Hindlimb muscle (tissue), 1 donor: ENCODE results near the gene CNEP1R1. TPM values are rescaled to one million over a fixed set of nuclear protein-coding genes. Genes with fewer than 3 reads are reported as not detected.
A peak's percentile ranks its signal among the peaks of the same experiment; 100 is the strongest.

ENCODE experiments used
- DNase-seq: peaks from one replicate; pipeline ENCODE4 v3.0.0-alpha.2; 2013
- polyA plus RNA-seq: library from polyadenylated mRNA; unstranded; fragments of 120-200 nt; gene quantifications from one replicate; pipeline ENCODE4 v1.2.1, GENCODE V29; 2013; ENCODE audit not compliant: insufficient read length

Gene CNEP1R1
- polyA plus RNA-seq, 1 donor: 19.3 TPM

- DNase-seq: no peak
Measured at GRCh38 chr16:50021544-50021943, 3.5 kb upstream of the CNEP1R1 start.

- DNase-seq: no peak
Measured at GRCh38 chr16:50023641-50024040, 1.4 kb upstream of the CNEP1R1 start.

- no peak for DNase-seq
Measured at GRCh38 chr16:50024207-50024606, 818 bp upstream of the CNEP1R1 start.

- no peak for DNase-seq
Measured at GRCh38 chr16:50025537-50025931, 509 bp downstream of the CNEP1R1 start.

GRCh38 chr16:50027829-50028228 is 2.8 kb downstream of the CNEP1R1 start:
- DNase-seq: no peak

- no peak for DNase-seq
Measured at GRCh38 chr16:50035468-50035992, 10.5 kb downstream of the CNEP1R1 start.

- no peak for DNase-seq
Measured at GRCh38 chr16:50036426-50036825, 11.4 kb downstream of the CNEP1R1 start.

GRCh38 chr16:50037662-50038220 is 12.7 kb downstream of the CNEP1R1 start:
- no peak for DNase-seq

GRCh38 chr16:50038286-50038685 is 13.3 kb downstream of the CNEP1R1 start:
- no peak for DNase-seq

GRCh38 chr16:50038756-50039529 is 13.9 kb downstream of the CNEP1R1 start:
- peak; percentile 21 for DNase-seq

GRCh38 chr16:50040018-50040417 is 15.0 kb downstream of the CNEP1R1 start:
- no peak for DNase-seq

- no peak for DNase-seq
Measured at GRCh38 chr16:50040710-50041109, 15.7 kb downstream of the CNEP1R1 start.

GRCh38 chr16:50043358-50043757 is 18.3 kb downstream of the CNEP1R1 start:
- DNase-seq: no peak

- no peak for DNase-seq
Measured at GRCh38 chr16:50045412-50045811, 20.4 kb downstream of the CNEP1R1 start.

- DNase-seq: no peak
Measured at GRCh38 chr16:50046853-50047252, 21.8 kb downstream of the CNEP1R1 start.

- no peak for DNase-seq
Measured at GRCh38 chr16:50047864-50048263, 22.8 kb downstream of the CNEP1R1 start.

GRCh38 chr16:50050802-50051201 is 25.8 kb downstream of the CNEP1R1 start:
- DNase-seq: no peak

- DNase-seq: no peak
Measured at GRCh38 chr16:50056226-50056625, 31.2 kb downstream of the CNEP1R1 start.

GRCh38 chr16:50058091-50058771 is 33.2 kb downstream of the CNEP1R1 start:
- DNase-seq: no peak

GRCh38 chr16:50059111-50059510 is 34.1 kb downstream of the CNEP1R1 start:
- DNase-seq: no peak

- DNase-seq: no peak
Measured at GRCh38 chr16:50059669-50060068, 34.6 kb downstream of the CNEP1R1 start.

GRCh38 chr16:50061326-50061725 is 36.3 kb downstream of the CNEP1R1 start:
- no peak for DNase-seq

GRCh38 chr16:50065241-50065623 is 40.2 kb downstream of the CNEP1R1 start:
- DNase-seq: no peak
